Cerebellar nuclear complex (tissue), 1 donor: ENCODE results near the gene RNF169.
A peak's percentile ranks its signal among the peaks of the same experiment; 100 is the strongest.
"Not testable (repeated sequence)": the region's sequence is repeated elsewhere in the genome, so short reads cannot be mapped to it uniquely, and the experiment has no call there.

Experiments
- DNase-seq, 2 experiments: peaks; one replicate each; lab custom pipeline; 2025; lab: John Stamatoyannopoulos, UW

The RNF169 gene

GRCh38 chr11:74820763-74821162 is 72.1 kb downstream of the RNF169 start:
- DNase-seq, result no peak

- DNase-seq, result peak in 1 of 2 experiments; percentile 32
Observed at GRCh38 chr11:74822170-74822569, 73.5 kb downstream of the RNF169 start.

- no peak for DNase-seq
Observed at GRCh38 chr11:74824285-74824982, 75.8 kb downstream of the RNF169 start.

- not testable (repeated sequence) for DNase-seq
Observed at GRCh38 chr11:74825596-74825995, 76.9 kb downstream of the RNF169 start.

- no peak for DNase-seq
Observed at GRCh38 chr11:74826901-74827300, 78.3 kb downstream of the RNF169 start.

GRCh38 chr11:74837191-74837590 is 88.5 kb downstream of the RNF169 start:
- no peak for DNase-seq

- no peak for DNase-seq
Observed at GRCh38 chr11:74838188-74838587, 89.5 kb downstream of the RNF169 start.

- DNase-seq, result no peak
Observed at GRCh38 chr11:74839446-74839845, 90.8 kb downstream of the RNF169 start.

- no peak for DNase-seq
Observed at GRCh38 chr11:74839971-74840370, 91.3 kb downstream of the RNF169 start.

GRCh38 chr11:74840486-74840885 is 91.8 kb downstream of the RNF169 start:
- DNase-seq, result no peak

- DNase-seq, result no peak
Observed at GRCh38 chr11:74842967-74843366, 94.3 kb downstream of the RNF169 start.

- DNase-seq, result no peak
Observed at GRCh38 chr11:74844072-74844471, 95.4 kb downstream of the RNF169 start.

- no peak for DNase-seq
Observed at GRCh38 chr11:74844865-74845264, 96.2 kb downstream of the RNF169 start.

GRCh38 chr11:74845978-74846517 is 97.4 kb downstream of the RNF169 start:
- DNase-seq, result no peak

- DNase-seq, result no peak
Observed at GRCh38 chr11:74846770-74847169, 98.1 kb downstream of the RNF169 start.

GRCh38 chr11:74847395-74847794 is 98.7 kb downstream of the RNF169 start:
- DNase-seq, result no peak

GRCh38 chr11:74847895-74848294 is 99.2 kb downstream of the RNF169 start:
- DNase-seq, result no peak

GRCh38 chr11:74849525-74850391 is 101.1 kb downstream of the RNF169 start:
- DNase-seq, result no peak

- DNase-seq, result no peak
Observed at GRCh38 chr11:74853223-74853622, 104.6 kb downstream of the RNF169 start.

- DNase-seq, result no peak
Observed at GRCh38 chr11:74860743-74861142, 112.1 kb downstream of the RNF169 start.

- no peak for DNase-seq
Observed at GRCh38 chr11:74863410-74863809, 114.8 kb downstream of the RNF169 start.

GRCh38 chr11:74866557-74866956 is 117.9 kb downstream of the RNF169 start:
- DNase-seq, result no peak

GRCh38 chr11:74870485-74870884 is 121.8 kb downstream of the RNF169 start:
- DNase-seq, result no peak
